GM21786 (cell line): ENCODE results near the gene MRGPRF.

Experiments used
- ATAC-seq: cut with Tn5 transposase; IDR thresholded peaks from one replicate; pipeline ENCODE4 v1.9.1; 2021; ENCODE audit not compliant: unreplicated experiment

The MRGPRF gene

DNA sequence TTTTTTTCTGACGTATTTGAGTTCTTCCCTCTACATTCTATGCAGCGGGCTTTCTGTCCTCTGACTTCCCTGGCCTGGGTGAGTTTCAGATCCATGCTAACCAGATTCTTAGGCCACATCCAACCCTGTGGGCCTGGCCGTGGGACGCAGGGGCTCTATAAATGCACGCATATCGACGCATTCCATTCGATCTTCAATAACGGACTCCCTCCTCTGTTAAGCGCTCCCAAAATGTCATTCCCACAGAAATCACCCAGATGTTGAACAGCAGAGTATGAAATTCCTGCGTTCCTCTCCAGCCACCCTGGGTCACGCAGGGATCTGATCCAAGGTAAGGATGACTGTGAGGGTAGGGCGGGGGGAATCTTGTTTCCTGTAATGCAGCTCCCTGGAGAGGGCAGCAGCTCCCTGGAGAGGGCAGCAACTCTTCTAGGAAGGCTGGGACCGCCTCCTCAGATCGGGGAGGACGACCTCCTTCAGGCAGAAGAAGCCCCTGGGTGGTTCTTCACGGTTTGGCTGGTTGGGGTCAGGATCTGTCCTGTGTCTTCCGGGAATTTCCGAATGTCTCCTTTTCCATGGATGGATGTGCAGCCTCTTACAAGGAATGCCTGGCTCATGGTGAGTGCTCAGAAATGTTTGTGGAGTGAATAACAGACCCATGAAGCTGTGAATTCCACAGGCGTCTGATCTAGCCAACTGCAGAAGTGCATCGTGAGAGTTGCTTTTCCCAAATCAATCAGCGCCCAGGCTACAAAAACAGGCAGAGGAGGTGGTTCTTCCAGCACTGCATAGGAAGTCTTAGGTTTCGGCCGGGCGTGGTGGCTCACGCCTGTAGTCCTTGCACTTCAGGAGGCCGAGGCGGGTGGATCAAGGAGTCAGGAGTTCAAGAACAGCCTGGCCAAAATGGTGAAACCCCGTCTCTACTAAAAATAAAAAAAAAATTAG is 44.5 kb downstream of the MRGPRF start:
- ATAC-seq = no peak

DNA sequence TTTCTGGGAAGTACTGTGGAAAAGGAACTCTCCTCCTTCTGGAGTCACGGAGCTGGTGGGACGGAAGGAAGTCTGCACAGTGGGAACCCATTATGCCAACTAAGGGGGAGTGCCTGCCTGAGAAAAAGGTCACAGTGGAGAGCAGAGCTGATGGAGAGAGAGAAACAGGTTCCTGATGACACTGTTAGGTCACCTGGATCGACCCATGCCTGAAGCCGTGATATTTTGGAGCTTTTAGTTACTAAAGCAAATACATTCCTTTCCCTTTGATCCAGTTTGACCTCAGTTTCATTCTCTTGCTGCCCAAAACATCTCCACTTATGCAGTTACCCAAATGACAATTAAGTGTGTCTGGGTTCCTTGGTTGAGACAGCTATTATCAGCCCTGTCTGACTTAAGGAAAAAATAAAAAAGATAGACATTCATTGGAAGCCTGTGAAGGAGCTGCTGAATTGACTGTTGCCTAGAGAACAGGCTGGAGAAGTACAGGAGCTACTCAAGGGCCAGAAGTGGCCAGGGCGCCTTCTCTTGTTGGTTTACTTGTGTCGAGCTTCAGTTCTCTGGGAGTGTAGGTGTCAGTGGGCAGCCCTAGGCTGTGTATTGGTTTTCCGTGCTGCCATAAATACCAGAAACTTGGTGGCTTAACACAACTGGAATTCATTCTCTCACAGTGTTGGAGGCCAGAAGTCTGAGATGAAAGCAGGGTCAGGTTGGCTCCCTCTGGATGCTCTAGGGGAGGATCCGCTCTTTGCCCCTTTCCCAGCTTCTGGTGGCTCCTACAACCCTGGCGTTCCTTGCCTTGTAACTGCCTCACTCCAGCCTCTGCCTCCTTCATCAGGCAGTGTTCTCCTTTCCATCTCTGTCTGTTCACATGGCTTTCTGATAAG is 45.9 kb downstream of the MRGPRF start:
- no peak for ATAC-seq

DNA sequence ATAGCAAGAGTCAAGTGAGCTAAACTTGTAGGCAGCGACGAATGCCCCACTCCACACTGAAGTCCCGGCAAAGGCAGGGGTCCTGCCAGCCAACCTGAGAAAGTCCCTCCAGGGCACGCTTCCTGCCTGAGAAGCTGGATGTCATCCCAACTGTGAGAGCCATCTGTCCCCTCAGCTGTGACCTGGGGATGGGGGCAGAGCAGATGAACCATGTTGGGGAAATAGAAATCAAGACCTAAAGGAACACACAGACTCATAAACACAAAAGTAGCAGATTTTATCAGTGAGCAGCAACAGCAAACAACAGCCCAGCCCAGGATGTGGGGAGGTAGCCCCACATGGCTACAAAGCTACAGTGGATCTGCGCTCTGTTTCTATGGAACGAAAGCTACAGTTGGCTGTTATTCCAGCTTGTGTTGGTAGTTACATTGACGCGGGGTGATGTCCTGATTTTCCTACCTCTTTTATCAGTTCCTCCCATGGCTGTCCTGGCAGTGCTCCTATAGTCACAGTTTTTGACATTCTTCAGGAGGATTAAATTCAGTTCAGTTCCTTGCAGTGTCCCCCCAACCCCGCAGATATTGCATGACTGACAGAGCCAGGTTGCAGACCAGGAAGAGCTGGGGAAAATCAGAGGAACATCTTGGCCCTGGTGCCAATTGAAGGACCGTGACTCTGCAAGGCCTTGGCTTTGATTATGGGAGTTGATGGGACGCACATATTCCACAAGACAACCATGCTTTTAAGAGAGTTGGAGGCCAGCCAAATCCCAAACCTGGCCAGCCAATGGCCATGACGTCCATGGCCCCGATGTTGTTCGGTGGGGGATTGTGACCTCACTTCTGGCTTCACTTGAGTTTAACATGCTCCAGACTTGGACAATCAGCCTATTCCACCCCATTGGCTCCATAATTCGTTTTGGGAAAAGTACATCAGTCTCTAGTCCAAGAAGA is 46.9 kb downstream of the MRGPRF start:
- ATAC-seq = no peak

- ATAC-seq = no peak
Observed at GRCh38 chr11:68963779-68964178, 49.3 kb downstream of the MRGPRF start.

- ATAC-seq = no peak
Observed at GRCh38 chr11:68962527-68963250, 50.4 kb downstream of the MRGPRF start.

DNA sequence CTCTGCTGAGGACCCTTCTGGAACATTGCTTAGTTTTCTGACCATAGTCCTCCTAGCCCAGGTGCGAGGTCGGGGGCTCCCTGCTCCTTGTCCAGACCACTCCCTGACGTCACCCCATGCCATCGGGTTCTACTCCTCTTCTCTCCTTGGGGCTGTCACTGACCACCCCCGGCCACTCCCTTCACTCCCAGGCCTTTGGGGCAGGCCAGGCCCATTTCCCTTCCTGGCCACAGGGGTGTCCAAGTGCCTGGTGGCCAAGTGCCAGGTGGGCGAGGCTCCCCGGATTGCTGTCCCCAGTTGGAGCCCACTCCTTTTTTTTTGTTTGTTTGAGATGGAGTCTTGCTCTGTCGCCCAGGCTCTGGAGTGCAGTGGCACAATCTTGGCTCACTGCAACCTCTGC is 51.8 kb downstream of the MRGPRF start:
- no peak for ATAC-seq

- no peak for ATAC-seq
Observed at GRCh38 chr11:68960294-68961071, 52.6 kb downstream of the MRGPRF start.

- no peak for ATAC-seq
Observed at GRCh38 chr11:68959465-68960293, 53.4 kb downstream of the MRGPRF start.

DNA sequence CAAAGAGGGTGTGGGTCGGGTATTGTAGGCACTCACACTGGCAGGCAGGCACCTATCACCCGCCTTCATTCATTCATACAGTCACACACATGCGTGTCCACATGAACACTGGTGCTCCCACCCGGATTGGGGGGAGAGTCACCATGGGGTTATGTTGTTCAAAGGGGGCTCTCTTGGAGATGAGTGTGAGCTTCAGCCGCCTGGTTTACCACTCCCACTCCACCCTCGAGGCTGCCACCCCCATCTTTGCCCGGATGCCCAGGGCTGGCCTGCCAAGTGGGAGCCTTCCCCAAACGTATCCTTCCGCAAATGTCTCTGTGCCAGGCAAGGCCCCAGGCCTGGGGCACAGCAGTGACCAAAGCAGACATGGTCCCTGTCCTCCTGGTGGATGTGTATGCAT is 54.8 kb downstream of the MRGPRF start:
- no peak for ATAC-seq

DNA sequence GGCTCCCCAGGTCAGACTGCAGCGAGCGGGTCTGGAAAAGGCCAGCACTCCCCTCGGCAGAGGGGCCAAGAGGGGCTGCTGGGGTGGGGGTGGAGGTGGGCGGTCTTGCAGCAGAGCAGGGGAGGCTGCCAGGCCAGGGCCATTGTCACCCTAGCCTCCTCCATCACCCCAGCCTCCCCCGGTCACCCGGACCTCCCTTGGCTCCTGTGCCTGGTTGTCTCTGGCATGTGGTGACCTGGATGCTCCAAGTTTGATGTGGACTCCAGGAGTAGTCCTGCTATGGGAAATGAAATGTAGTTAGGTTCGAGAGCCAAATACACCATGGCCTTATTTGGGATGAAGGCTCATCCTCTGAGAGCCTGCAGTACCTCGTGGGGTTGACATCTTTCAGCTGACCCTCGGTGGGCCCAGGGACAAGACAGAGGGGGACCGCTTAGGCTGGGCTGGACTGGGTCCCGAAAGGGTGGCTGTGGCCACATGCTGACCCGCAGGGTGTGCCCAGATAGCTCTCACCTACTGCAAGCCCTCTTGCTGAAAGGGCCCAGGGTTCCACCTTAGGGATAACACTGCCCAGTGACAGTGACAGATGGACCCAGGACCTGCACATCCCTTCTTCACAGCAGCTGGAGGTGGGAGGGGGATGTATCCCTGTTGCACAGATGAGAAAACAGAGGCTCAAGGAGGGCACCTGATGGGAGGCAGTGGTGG is 56.3 kb downstream of the MRGPRF start:
- ATAC-seq = no peak

DNA sequence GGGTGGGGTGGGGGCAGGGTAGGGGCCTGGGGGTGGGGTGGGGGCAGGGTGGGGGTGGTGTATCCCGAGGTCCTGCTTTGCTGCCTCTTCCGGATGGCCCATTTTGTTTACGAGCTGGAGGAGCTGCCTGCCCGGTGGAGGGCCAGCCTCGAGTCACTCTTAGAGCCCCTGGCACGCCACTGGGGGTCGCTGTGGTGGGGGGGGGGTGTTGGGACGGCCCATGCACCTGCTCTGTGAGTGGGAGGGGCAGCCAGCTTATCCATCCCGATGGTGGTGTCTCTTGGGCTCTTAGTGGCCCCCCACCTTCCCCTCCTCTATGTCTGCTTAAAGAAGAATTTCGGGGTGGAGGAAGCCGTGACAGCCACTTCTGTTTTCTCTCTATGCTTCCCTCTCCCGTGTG is 56.9 kb downstream of the MRGPRF start:
- no peak for ATAC-seq

DNA sequence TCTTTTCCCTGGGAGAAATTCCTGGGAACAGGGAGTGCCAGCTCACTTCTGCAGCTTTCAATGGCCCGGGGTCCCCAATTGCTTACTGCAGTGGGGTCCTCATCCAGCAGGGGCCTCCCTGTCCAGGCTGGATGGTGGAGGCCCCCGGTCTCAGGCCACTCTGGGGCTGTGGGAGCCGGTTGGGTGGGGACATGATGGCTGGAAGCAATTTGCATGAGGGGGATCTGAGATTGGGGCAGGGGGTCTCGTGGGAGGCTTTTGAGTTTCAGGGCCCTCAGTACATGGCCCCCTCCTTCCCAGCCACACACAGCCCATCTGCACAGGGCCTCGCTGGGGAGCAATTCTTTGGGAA is 57.5 kb downstream of the MRGPRF start:
- ATAC-seq = no peak

DNA sequence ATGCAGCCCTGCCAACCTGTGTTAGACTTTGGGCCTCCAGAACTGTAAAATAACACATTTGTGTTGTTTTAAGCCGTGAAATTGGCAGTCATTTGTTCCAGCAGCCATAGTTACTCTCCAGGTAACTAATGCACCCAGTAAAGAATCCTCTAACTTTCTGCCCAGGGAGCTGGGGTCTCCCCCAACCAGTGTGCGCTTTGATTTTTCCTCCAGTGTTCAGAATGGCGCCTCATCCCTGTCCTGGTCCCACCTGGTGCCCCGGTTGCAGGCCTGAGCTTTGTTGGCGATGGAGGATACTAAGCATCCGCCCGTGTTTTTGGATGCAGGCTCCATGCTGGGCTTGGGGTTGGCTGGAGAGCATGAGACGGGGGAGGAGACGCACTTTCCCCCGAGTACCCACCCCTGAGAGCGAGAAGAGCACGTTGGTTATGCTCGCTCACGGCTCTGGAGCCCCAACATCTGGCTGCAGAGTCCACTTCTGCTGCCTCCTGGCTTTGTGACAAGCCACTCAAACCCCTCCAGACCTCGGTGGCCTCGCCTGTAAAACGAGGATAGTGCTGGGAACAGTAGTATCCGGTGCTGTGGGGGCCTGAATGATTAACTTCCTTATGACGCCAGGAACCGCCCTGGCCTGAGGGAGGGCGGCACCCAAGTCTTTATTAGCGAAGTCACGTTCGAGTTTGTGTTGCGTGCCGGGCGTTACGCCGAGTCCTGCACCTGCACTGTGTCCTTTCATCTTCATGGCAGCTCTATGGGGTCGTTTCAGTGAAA is 58.0 kb downstream of the MRGPRF start:
- ATAC-seq = no peak
